Stimulated activated naive CD8-positive, alpha-beta T cell treated with anti-CD3 and anti-CD28 coated beads, Interleukin-15, Interleukin-2, amounts not matched to agents 100 ng/mL and 50 ng/mL, for 24 hours (primary cell): ENCODE results near the gene ANO6.
"Not testable (repeated sequence)": the region's sequence is repeated elsewhere in the genome, so short reads cannot be mapped to it uniquely, and the experiment has no call there.

ENCODE experiments used
- H3K27ac Mint-ChIP-seq: one replicate; pipeline ENCODE4 v1.8.0; 2021; ENCODE audit warnings: mild to moderate bottlenecking, mixed read lengths
- H3K27me3 Mint-ChIP-seq: one replicate; pipeline ENCODE4 v1.8.0; 2021; ENCODE audit warnings: mixed read lengths
- H3K36me3 Mint-ChIP-seq: one replicate; pipeline ENCODE4 v1.8.0; 2021; ENCODE audit warnings: low read depth, mixed read lengths
- H3K4me1 Mint-ChIP-seq: one replicate; pipeline ENCODE4 v1.8.0; 2021; ENCODE audit warnings: low read depth, mixed read lengths
- H3K4me3 Mint-ChIP-seq: one replicate; pipeline ENCODE4 v1.8.0; 2021; ENCODE audit warnings: mild to moderate bottlenecking, mixed read lengths
- H3K9me3 Mint-ChIP-seq: one replicate; pipeline ENCODE4 v1.8.0; 2021; ENCODE audit warnings: mixed read lengths

The ANO6 gene, protein sequence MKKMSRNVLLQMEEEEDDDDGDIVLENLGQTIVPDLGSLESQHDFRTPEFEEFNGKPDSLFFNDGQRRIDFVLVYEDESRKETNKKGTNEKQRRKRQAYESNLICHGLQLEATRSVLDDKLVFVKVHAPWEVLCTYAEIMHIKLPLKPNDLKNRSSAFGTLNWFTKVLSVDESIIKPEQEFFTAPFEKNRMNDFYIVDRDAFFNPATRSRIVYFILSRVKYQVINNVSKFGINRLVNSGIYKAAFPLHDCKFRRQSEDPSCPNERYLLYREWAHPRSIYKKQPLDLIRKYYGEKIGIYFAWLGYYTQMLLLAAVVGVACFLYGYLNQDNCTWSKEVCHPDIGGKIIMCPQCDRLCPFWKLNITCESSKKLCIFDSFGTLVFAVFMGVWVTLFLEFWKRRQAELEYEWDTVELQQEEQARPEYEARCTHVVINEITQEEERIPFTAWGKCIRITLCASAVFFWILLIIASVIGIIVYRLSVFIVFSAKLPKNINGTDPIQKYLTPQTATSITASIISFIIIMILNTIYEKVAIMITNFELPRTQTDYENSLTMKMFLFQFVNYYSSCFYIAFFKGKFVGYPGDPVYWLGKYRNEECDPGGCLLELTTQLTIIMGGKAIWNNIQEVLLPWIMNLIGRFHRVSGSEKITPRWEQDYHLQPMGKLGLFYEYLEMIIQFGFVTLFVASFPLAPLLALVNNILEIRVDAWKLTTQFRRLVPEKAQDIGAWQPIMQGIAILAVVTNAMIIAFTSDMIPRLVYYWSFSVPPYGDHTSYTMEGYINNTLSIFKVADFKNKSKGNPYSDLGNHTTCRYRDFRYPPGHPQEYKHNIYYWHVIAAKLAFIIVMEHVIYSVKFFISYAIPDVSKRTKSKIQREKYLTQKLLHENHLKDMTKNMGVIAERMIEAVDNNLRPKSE

DNA sequence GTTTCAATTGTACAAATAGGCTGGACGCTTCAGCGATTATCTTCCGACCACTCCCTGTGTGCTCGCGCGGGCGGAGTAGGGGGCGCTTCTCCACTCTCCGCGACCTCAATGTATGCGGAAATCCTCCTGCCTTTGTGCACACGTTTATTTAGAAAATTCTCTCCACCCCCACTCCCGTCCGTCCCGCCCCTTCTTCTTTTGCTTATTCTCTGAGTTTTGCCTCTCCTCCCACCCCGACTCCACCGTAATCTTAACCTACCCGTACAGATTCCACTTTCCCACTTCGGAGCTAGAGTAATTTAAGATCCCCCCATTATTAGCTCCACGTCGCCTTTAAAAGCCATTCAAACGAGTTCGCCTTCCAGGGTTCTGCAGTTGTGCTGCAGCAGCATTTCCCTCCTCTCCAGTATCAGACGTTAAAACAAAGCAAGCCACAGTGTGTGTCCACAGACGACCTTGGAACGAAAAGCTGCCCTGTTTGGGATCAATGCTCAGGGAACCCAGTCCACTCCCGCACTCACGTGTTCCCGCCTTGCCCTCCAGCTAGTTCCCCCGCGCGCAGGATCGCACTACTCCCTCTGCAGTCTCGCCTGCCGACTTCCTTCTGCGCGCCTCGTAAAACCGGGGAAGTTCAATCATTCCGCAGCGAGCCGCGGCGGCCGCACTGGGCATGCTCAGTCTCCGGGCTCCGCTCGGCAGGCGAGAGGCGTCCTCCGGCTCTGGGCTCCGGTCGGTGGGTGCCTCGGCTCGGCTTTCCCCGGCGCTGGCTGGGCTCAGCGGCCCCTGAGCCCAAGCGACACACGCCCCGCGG is at the start of gene ANO6:
TSS of gene ANO6 (plus strand) at position 677 of the 811 bp plus-strand sequence. CDS start 227 bp downstream, outside the sequence.
- Mint-ChIP-seq H3K4me3 (peak within 1 kb of the TSS; percentile 89), H3K36me3 (no peaks in the 10 kb centered on the region), H3K9me3 (no peaks in the 10 kb centered on the region), H3K4me1 (peaks cover 46% of the 10 kb centered on the region), H3K27me3 (no peaks in the 10 kb centered on the region), H3K27ac (peak within 1 kb of the TSS; percentile 93)

DNA sequence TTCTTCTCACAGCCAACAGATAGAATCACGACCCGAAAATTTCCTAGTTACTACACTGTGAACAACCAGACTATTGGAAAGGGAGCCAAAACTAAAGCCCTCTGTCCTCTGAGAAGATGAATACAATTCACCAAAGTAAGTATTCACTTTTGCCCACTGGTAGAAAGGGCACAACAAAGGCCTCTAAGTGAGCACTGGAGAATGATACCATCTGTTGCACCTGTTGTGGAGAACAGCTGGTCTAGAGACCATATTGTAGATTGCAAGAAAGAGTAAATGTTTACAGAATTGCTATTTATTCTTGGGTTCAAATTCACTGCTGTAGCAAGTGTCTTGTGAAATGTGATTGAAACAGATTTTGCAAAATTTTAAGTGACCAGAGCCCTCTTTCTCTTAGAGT is 46.9 kb upstream of the ANO6 start:
- H3K4me3 Mint-ChIP-seq: no peak overlapping the region
- H3K27me3 Mint-ChIP-seq: peaks cover 2% of the 10 kb centered on the region
- H3K4me1 Mint-ChIP-seq: no peaks in the 10 kb centered on the region
- H3K36me3 Mint-ChIP-seq: no peaks in the 10 kb centered on the region
- H3K27ac Mint-ChIP-seq: no peak overlapping the region
- peaks cover 2% of the 10 kb centered on the region for H3K9me3 Mint-ChIP-seq

DNA sequence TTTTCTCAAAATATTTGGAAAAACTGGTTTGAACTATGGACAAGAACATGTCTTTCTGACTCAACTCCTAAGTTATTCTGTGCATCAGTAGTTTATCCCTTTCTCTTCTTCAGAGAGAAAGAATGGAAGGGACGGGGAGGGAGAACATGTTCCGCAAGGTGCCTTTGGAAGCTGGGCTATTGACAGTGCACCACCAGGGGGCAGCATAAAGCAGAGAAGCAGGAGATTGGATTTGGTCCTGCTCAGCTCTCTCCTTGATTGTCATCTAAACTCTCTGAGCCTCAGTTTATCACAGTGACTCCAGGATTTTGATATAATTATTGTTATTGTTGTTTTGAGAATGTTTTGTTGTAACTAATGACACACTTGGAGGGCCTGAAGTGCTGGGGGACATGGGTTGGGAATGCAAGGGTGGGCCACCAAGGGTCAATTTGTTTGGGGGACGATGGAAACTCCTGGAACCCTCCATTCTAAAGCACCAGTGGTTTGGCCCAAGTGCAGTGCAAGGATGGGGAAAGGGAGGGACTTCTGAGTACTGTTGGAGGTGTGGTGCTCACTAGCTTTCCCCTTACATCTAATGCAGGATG is 45.3 kb upstream of the ANO6 start:
- Mint-ChIP-seq H3K36me3 (peaks cover 4% of the 10 kb centered on the region), H3K4me1 (no peaks in the 10 kb centered on the region), H3K9me3 (no peaks in the 10 kb centered on the region), H3K4me3 (no peak overlapping the region), H3K27ac (no peak overlapping the region), H3K27me3 (no peaks in the 10 kb centered on the region)

DNA sequence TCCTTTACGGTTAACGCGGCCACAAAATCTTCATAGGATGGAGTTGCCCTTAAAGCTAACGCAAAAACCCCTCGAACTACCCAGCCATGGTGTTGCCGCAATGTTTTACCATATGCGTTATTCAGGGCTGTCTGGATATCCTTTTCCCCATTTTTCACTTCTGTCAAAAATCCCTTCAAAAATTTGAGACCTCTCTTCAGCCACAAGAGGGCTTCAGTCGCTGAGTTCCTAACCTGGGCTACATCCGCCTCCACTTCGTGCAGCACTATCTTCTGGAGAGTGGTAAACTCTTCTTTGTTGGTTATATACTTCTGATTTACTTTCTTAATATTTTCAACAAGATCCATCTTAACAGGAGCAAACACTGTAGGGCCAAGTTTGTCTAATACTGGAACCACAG is 42.6 kb upstream of the ANO6 start:
- Mint-ChIP-seq H3K36me3 (peaks cover 28% of the 10 kb centered on the region), H3K9me3 (peaks cover 15% of the 10 kb centered on the region)
- not testable (repeated sequence) for H3K4me1 Mint-ChIP-seq, H3K4me3 Mint-ChIP-seq, H3K27ac Mint-ChIP-seq, H3K27me3 Mint-ChIP-seq

DNA sequence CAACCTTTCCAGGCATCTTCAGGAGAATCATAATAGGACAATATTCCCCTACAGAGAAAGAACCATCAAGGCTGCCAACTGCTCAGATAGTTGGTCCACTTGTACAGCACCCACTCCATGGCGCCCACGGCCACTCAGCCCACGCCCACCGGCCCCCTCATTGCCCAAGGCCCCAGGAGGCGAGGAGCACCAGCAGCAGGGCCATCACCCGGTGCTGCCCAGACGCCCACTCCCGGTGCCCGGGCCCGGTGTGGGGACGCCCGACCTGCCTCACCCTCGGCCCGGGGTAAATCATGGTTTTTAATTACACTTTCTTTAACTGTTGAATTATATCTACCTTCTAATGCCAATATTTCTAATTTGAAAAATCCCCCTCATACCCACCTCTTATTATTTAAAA is 41.3 kb upstream of the ANO6 start:
- Mint-ChIP-seq H3K4me3 (no peak overlapping the region), H3K36me3 (peaks cover 37% of the 10 kb centered on the region), H3K4me1 (no peaks in the 10 kb centered on the region), H3K9me3 (peaks cover 22% of the 10 kb centered on the region), H3K27ac (no peak overlapping the region), H3K27me3 (no peaks in the 10 kb centered on the region)

DNA sequence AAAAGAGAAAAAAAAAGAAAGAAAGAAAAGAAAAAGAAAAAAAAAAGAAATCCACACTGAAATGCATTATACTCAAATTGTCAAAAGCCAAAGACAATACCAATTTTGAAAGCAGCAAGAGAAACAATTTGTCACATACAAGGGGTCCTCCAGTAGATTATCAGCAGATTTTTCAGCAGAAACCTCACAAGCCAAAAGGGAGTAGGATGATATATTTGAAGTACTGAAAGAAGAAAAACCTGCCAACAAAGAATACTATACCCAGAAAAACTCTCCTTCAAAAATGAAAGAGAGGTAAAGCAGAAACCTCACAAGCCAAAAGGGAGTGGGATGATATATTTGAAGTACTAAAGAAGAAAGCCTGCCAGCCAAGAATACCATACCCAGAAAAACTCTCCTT is 37.1 kb upstream of the ANO6 start:
- Mint-ChIP-seq H3K4me1 (no peaks in the 10 kb centered on the region), H3K27ac (no peak overlapping the region), H3K36me3 (peaks cover 41% of the 10 kb centered on the region), H3K27me3 (no peaks in the 10 kb centered on the region), H3K4me3 (no peak overlapping the region), H3K9me3 (peaks cover 22% of the 10 kb centered on the region)

DNA sequence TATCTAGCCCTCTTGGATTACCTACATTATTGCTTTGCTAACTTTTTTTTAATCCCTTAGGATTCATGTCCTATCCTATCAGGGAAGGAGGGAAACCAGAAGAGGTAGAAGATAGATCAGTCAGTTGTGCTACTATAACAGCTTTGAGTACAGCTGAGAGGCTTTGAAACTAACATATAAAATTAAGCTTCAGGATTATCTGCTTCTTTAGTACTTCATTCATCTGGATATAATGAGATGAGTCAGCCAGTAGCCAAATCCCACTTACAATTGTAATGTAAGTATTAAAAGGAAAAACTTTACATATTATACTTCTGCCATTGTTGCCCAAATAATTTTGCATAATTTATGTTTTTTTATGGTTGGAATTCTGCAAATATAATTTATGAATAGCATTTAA is 33.4 kb upstream of the ANO6 start:
- H3K27me3 Mint-ChIP-seq: no peaks in the 10 kb centered on the region
- H3K4me3 Mint-ChIP-seq: no peak overlapping the region
- peaks cover 15% of the 10 kb centered on the region for H3K9me3 Mint-ChIP-seq
- H3K27ac Mint-ChIP-seq: no peak overlapping the region
- peaks cover 22% of the 10 kb centered on the region for H3K36me3 Mint-ChIP-seq
- no peaks in the 10 kb centered on the region for H3K4me1 Mint-ChIP-seq

DNA sequence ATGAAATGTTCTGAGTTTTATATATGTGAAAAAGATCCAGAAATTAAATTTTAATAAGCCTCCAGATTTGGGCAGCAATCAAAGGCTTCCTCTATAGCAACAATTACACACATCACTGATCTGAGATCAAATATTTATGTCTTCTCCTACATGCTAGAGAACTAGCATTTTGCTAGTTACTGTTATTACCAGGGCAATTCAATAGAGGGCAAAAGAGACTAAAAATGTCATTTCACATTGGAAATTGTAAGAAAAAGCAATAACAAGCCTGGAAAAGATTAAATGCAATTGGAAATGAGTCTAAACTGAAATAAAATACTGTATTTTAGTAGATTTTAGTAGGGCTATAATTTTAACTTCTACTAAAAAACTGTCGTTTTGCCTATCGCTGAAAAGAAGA is 32.6 kb upstream of the ANO6 start:
- Mint-ChIP-seq H3K4me1 (no peaks in the 10 kb centered on the region), H3K27ac (no peak overlapping the region), H3K36me3 (peaks cover 15% of the 10 kb centered on the region), H3K27me3 (no peaks in the 10 kb centered on the region), H3K4me3 (no peak overlapping the region), H3K9me3 (peaks cover 8% of the 10 kb centered on the region)

DNA sequence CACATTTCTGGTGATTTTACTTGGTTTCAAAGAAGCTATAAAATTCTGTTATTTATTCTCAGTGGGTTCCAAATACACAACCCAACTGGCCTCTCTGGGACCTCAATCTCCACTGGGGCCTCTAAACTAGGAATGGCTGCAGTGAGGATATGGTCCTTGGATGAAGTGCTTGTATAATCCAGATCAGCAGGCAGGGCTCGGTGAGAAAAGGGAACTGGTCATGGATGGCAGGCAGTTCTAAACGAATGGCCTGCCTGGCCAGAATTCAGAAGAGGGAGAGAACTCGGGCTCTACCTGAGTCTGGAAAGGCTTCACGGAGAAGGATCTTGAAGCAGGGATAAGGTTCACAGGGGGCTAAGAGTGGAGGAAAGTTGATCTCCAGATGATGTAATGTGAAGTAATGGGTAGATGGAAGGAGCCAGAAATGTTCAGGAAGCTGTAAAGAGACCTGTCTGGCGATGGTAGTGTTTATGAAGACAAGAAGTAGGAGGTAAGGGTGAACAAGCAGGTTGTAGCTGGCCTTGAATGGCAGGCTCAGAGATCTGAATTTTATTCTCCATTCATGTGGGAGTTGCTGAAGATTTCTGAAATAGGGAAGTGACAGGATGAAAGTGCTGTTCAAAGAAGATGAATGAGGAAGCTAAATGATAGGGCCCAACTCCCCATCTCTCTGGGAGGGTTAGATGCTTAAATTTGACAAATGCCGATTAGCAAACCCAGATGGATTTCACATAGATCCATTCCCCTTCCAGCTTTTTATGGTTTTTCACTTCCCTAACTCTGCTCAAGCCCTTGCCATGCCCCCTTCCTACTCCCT is 31.5 kb upstream of the ANO6 start:
- Mint-ChIP-seq H3K4me1 (no peaks in the 10 kb centered on the region), H3K27ac (no peak overlapping the region), H3K9me3 (no peaks in the 10 kb centered on the region), H3K36me3 (peaks cover 8% of the 10 kb centered on the region), H3K4me3 (no peak overlapping the region), H3K27me3 (no peaks in the 10 kb centered on the region)

DNA sequence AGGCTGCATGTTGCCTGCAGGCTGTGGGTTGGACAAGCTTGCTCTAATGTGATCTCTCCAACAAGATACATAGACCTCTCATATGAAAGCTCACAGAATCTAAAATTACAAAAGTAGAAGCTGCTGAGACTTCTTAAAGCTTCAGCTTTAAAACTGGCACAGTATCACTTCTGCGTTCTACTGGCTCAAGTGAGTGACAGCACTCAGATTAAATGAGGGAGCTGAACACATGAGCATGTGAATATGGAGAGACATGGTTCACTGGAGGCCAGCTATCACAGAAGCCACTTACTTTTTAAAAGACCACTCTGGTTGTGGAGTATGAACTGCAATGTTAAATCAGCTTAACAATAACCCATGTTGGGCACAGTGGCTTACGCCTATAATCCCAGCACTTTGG is 29.1 kb upstream of the ANO6 start:
- no peak overlapping the region for H3K4me3 Mint-ChIP-seq
- no peak overlapping the region for H3K27ac Mint-ChIP-seq
- H3K27me3 Mint-ChIP-seq: no peaks in the 10 kb centered on the region
- H3K9me3 Mint-ChIP-seq: no peaks in the 10 kb centered on the region
- H3K36me3 Mint-ChIP-seq: peaks cover 4% of the 10 kb centered on the region
- H3K4me1 Mint-ChIP-seq: peaks cover 7% of the 10 kb centered on the region

DNA sequence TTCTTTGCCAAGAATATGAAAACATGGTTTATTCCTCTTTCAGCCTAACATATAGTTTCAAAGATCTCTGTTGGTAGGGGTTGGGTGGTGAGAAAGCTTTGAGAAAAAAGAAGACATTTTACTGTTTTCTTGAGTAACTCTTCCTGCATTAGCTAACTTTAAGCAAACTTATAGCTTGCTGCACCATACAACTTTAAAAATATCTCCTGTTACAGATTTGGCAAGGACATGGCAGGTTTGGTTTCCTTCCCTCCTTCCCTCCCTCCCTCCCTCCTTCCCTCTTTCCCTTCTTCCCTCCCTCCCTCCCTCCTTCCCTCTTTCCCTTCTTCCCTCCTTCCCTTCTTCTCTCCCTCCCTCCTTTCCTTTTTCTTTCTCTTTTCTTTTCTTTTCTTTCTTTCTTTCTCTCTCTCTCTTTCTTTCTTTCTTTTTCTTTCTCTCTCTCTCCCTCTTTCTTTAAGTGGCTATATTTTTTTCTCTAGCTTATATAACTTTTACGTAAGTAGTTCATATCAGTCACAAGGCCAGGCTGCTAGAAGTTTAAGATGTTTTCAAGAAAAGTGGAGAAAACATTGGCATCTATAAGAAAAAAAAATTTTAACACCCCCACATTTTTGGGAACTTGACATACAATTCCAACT is 26.0 kb upstream of the ANO6 start:
- H3K4me3 Mint-ChIP-seq: no peak overlapping the region
- H3K27me3 Mint-ChIP-seq: no peaks in the 10 kb centered on the region
- no peaks in the 10 kb centered on the region for H3K9me3 Mint-ChIP-seq
- H3K27ac Mint-ChIP-seq: no peak overlapping the region
- H3K4me1 Mint-ChIP-seq: peaks cover 17% of the 10 kb centered on the region
- peaks cover 4% of the 10 kb centered on the region for H3K36me3 Mint-ChIP-seq

DNA sequence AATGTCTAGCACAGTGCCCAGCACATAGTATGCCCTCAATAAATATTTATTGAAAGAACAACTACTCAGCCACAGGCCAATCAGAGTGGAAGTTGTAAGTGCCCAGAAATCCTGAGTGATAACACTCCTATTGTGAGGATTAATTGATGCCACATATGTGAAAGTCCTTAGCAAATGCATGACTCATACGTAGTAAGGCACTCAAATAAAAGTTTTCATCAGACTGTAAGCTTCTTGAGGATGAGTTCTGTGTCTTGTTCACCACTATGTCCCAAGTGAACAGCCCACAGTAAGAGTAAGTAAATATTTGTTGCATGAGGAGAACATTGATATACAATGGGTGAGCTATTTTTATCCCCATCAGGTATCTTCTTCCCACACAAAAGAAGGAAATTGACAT is 24.7 kb upstream of the ANO6 start:
- Mint-ChIP-seq H3K9me3 (no peaks in the 10 kb centered on the region), H3K36me3 (peaks cover 4% of the 10 kb centered on the region), H3K27me3 (no peaks in the 10 kb centered on the region), H3K4me1 (peaks cover 17% of the 10 kb centered on the region), H3K4me3 (no peak overlapping the region), H3K27ac (no peak overlapping the region)

DNA sequence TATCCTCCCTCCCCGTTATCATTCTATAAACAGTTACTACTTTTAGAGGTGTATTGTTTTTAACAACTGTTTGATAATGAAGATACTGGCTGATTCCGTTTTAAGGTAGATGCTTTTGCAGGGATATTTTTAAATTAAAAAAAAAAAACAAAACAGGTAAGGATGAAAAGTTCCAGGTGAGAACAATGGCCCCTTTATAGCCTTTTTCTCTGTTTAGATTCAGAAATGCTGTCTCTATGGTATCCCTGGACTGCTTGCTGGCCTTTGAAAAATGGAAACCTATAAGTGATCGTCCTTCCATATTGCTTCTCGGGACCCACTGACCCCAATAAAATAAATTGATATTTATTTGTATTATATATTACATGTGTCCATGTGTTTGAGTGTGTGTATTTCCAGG is 23.2 kb upstream of the ANO6 start:
- no peak overlapping the region for H3K4me3 Mint-ChIP-seq
- no peak overlapping the region for H3K27ac Mint-ChIP-seq
- no peaks in the 10 kb centered on the region for H3K27me3 Mint-ChIP-seq
- peaks cover 17% of the 10 kb centered on the region for H3K4me1 Mint-ChIP-seq
- no peaks in the 10 kb centered on the region for H3K9me3 Mint-ChIP-seq
- H3K36me3 Mint-ChIP-seq: peaks cover 4% of the 10 kb centered on the region
